ENCODE data around the gene PPT1. TPM values are rescaled to one million over a fixed set of nuclear protein-coding genes. Genes with fewer than 3 reads are reported as not detected.

Gene PPT1
- total RNA-seq, 6 donors from 2014 or later: 35.6 to 190 (median 95.3) TPM

GRCh38 chr1:40133839-40134238 is 36.8 kb upstream of the PPT1 start:
- no peak for DNase-seq
- no peak for ATAC-seq (ENCODE audit: low FRiP score in 2 of 2)
- TF ChIP-seq POLR2AphosphoS5 (IDR thresholded peaks at IDR 0.05): no peak
- TF ChIP-seq POLR2A (IDR thresholded peaks at IDR 0.05): no peak
- TF ChIP-seq EP300 (IDR thresholded peaks at IDR 0.05): no peak
- no peak for TF ChIP-seq CTCF (IDR thresholded peaks at IDR 0.05)
- H3K27me3 ChIP-seq: no peaks in the 10 kb centered on the region
- H3K36me3 ChIP-seq: no peaks in the 10 kb centered on the region
- WGBS, 2 donors: 54 to 58% methylated on average over 2 of the region's 2 CpGs
- H3K27ac ChIP-seq: no peak overlapping the region
- H3K4me1 ChIP-seq: peaks cover 0 to 6% (median 3%) of the 10 kb centered on the region in 4 donors
- H3K4me3 ChIP-seq: no peak overlapping the region
- no peaks in the 10 kb centered on the region for H3K9me3 ChIP-seq

- 73 to 83% methylated on average over 14 to 21 of the region's 21 CpGs for WGBS, 2 donors
- ATAC-seq (ENCODE audit: low FRiP score in 2 of 2) (no peak), DNase-seq (peak in 1 of 2 donors; percentile 41)
- Histone ChIP-seq H3K27ac (no peak overlapping the region), H3K4me1 (peaks cover 0 to 6% (median 3%) of the 10 kb centered on the region in 4 donors), H3K4me3 (no peak overlapping the region), H3K9me3 (no peaks in the 10 kb centered on the region), H3K27me3 (no peaks in the 10 kb centered on the region), H3K36me3 (no peaks in the 10 kb centered on the region)
- TF ChIP-seq POLR2A (IDR thresholded peaks at IDR 0.05) (no peak), CTCF (IDR thresholded peaks at IDR 0.05) (no peak), EP300 (IDR thresholded peaks at IDR 0.05) (no peak), POLR2AphosphoS5 (IDR thresholded peaks at IDR 0.05) (no peak)
Observed at GRCh38 chr1:40133312-40133665, 36.2 kb upstream of the PPT1 start.

GRCh38 chr1:40132383-40133311 is 35.6 kb upstream of the PPT1 start:
- 32 to 61% methylated on average over 31 to 32 of the region's 44 CpGs for WGBS, 2 donors
- peak overlapping the region in 1 of 4 donors; percentile 13 for H3K4me3 ChIP-seq
- no peaks in the 10 kb centered on the region for H3K27me3 ChIP-seq
- H3K27ac ChIP-seq: no peak overlapping the region
- H3K36me3 ChIP-seq: no peaks in the 10 kb centered on the region
- DNase-seq: peak in 1 of 2 donors; percentile 78
- H3K9me3 ChIP-seq: no peaks in the 10 kb centered on the region
- TF ChIP-seq EP300 (IDR thresholded peaks at IDR 0.05) (no peak), CTCF (IDR thresholded peaks at IDR 0.05) (no peak), POLR2AphosphoS5 (IDR thresholded peaks at IDR 0.05) (no peak), POLR2A (IDR thresholded peaks at IDR 0.05) (no peak)
- H3K4me1 ChIP-seq: peaks cover 0 to 6% (median 3%) of the 10 kb centered on the region in 4 donors
- no peak for ATAC-seq (ENCODE audit: low FRiP score in 2 of 2)

DNA sequence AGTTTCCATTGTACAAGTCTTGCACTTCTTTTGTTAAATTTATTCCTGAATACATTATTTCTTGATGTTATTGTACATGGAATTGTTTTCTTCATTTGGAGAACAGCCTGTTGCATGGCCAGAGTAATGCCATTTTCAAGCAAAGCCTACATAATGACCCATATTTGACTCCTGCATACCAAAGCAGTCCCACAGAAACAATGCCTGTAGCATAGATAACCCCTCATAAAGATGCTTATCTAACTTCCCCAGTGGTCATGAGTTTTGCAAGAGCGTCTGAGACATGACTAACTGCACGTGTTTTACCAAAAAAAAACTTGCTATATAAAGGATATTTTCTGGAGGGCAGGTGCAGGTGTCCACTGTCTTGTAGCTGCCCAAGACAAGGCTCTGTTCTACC is 33.8 kb upstream of the PPT1 start:
- Histone ChIP-seq H3K27ac (no peak overlapping the region), H3K4me3 (no peak overlapping the region), H3K4me1 (peaks cover 0 to 6% (median 3%) of the 10 kb centered on the region in 4 donors), H3K9me3 (no peaks in the 10 kb centered on the region), H3K36me3 (no peaks in the 10 kb centered on the region), H3K27me3 (no peaks in the 10 kb centered on the region)
- DNase-seq: no peak
- no peak for ATAC-seq (ENCODE audit: low FRiP score in 2 of 2)
- no peak for TF ChIP-seq POLR2A (IDR thresholded peaks at IDR 0.05)
- no peak for TF ChIP-seq CTCF (IDR thresholded peaks at IDR 0.05)
- TF ChIP-seq EP300 (IDR thresholded peaks at IDR 0.05): no peak
- TF ChIP-seq POLR2AphosphoS5 (IDR thresholded peaks at IDR 0.05): no peak
- 23 to 29% methylated on average over 2 of the region's 2 CpGs for WGBS, 2 donors
